GM21528 (cell line): ENCODE data around the gene PLEKHO2.

Source experiments
- ATAC-seq: cut with Tn5 transposase; IDR thresholded peaks from one replicate; pipeline ENCODE4 v1.9.1; 2021; ENCODE audit warnings: mild to moderate bottlenecking, moderate library complexity; ENCODE audit not compliant: unreplicated experiment, low FRiP score

The PLEKHO2 gene

GRCh38 chr15:64911311-64912186 is 69.8 kb downstream of the PLEKHO2 start, which contains the start of gene ANKDD1A:
TSS of gene ANKDD1A (plus strand) at chr15:64911902. CDS start at chr15:64911931, 29 bp downstream.
- ATAC-seq, result no peak

DNA sequence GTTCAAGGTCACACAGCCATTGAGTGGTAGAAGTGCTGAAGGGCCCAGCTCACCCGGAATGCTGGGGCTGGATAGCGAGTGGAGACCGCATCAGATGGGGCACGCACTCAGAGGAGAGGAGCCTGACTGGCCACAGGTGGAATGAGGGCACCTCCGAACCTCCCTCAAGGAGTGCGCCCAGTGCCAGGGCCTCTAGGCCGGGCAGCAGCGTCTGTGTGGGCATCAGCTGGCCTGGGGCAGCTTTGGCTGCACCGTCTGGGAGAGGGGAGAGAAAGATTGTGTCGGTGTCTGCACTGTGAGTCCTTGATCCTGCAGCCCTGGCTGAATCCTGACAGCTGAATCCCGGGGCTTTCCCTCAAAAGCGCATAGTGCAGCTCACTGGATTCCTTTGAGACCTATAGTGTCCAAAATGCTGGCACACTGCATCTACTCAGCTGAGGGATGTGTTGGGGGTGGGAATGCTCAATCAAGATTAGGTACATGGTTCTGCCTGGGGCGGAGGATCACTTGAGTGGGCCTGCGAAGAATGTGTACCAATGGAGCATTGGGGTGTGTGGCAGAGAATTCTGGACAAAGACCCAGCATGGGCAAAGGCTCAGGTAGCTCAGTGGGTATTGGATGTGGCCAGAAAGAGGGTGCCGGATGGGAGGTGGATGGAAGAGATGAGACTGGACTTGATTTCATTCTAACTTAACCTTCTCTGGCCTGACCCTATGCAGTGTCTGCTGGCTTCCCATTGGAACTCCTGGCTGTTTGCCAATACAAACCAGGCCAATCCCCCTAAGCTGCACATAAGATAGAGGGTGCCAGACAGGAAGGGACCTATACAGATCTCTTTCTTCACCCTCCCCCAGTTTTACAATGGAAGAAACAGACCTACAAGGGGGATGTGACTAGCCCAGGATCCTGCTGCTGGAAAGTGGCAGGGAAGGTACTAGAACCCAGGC is 70.9 kb downstream of the PLEKHO2 start:
- no peak for ATAC-seq

DNA sequence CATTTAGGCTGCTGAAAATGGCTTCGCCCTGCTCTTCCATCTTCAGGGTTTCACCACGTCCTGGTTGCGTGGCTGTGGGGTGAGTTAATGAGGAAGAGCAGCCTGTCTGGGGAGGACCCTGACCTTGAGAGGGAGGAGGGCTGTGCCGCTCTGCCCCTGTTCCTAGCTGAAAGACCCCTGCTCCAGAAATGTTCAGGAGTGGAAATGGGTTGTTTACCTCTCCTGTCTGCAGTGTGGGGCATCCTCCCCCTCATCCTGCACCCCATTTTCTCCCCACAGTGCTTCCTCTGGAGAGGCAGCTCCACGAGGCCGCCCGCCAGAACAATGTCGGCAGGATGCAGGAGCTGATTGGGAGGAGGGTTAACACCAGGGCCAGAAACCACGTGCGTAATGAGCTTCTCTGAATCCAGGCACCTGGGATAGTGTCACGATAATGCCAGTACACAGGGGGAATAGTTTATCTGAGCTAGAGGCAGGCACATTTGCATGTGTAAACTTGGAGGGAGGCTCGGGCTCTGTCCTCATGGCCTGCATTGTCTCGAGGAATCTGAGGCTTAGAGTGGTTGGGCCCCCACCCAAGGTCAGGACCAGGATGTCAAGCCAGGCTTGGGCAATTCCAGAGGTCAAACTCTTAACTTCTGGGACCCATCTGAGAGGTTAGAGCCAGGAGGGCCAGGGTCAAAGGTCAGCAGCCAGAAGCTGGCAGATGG is 74.0 kb downstream of the PLEKHO2 start:
- no peak for ATAC-seq

DNA sequence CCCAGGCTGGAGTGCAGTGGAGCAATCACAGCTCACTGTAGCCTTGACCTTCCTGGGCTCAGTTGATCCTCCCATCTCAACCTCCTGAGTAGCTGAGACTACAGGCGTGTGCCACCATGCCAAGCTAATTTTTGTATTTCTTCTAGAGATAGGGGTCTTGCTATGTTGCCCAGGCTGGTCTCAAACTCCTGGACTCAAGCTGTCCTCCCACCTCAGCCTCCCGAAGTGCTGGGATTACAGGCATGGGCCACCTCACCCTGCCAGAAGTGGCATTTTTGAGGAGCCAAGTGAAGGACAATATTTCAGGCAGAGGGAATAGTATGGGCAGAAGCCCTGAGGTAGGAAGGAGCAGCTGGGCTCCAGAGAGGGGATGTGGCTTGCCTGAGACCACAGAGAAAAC is 74.7 kb downstream of the PLEKHO2 start:
- no peak for ATAC-seq

DNA sequence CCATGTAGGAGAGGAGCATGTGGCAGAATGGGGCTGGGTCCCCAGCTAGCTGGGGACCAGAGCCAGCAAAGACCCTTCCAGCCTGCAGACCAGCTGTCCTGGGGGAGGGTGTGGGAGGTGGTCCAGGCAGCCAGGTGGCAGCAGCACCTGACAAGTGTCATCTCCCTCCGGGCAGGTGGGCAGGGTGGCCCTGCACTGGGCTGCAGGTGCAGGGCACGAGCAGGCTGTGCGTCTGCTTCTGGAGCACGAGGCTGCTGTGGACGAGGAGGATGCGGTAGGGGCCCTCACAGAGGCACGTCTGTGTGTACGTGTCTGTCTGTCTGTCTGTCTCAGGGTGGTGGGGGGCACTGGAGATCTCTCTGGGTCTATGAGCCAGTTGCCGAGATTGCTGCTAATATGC is 75.5 kb downstream of the PLEKHO2 start:
- no peak for ATAC-seq
